SHP77 (cell line): ENCODE measurements around the gene BRD4.

ENCODE experiments used
- DNase-seq, 2 experiments: peaks; one replicate each; lab custom pipeline; 2025; lab: John Stamatoyannopoulos, UW

The BRD4 gene

GRCh38 chr19:15225760-15226159, 106.6 kb downstream of the BRD4 start:
- DNase-seq = no peak

- no peak for DNase-seq
These were observed 108.5 kb downstream of the BRD4 start for GRCh38 chr19:15223649-15224361.

GRCh38 chr19:15222738-15223648, 109.3 kb downstream of the BRD4 start:
- DNase-seq = peak; percentile 92 to 93

- no peak for DNase-seq
These were observed 111.5 kb downstream of the BRD4 start for GRCh38 chr19:15220833-15221232.

- no peak for DNase-seq
These were observed 113.8 kb downstream of the BRD4 start for GRCh38 chr19:15218501-15218900.

- no peak for DNase-seq
These were observed 116.0 kb downstream of the BRD4 start for GRCh38 chr19:15216363-15216762.

GRCh38 chr19:15213715-15214381, 118.5 kb downstream of the BRD4 start:
- no peak for DNase-seq

- no peak for DNase-seq
These were observed 119.6 kb downstream of the BRD4 start for GRCh38 chr19:15212711-15213110.

GRCh38 chr19:15210323-15210781, 122.0 kb downstream of the BRD4 start:
- no peak for DNase-seq

- DNase-seq = no peak
These were observed 130.8 kb downstream of the BRD4 start for GRCh38 chr19:15201374-15202023.

- no peak for DNase-seq
These were observed 131.6 kb downstream of the BRD4 start, which contains the start of gene NOTCH3 for GRCh38 chr19:15200553-15201364. Gene NOTCH3 (minus strand): TSS chr19:15200995. CDS start chr19:15200905, 90 bp downstream.

- DNase-seq = no peak
These were observed 132.4 kb downstream of the BRD4 start for GRCh38 chr19:15199661-15200552.

- DNase-seq = no peak
These were observed 133.2 kb downstream of the BRD4 start for GRCh38 chr19:15198951-15199660.

GRCh38 chr19:15197942-15198341, 134.4 kb downstream of the BRD4 start:
- no peak for DNase-seq

- DNase-seq = peak; percentile 25 to 48
These were observed 134.9 kb downstream of the BRD4 start for GRCh38 chr19:15197275-15197941.

GRCh38 chr19:15196360-15197005, 135.9 kb downstream of the BRD4 start:
- DNase-seq = no peak

GRCh38 chr19:15195371-15196334, 136.7 kb downstream of the BRD4 start:
- no peak for DNase-seq
